Progenitor cell of endocrine pancreas (in vitro differentiated cells): ENCODE data around the gene WDFY4. TPM values are rescaled to one million over a fixed set of nuclear protein-coding genes. Genes with fewer than 3 reads are reported as not detected.

Experiments used
- DNase-seq: peaks from one replicate; pipeline ENCODE4 v3.0.0; 2021; ENCODE audit warnings: low spot score; ENCODE audit not compliant: unreplicated experiment
- H3K27ac Mint-ChIP-seq: 2 replicates; pipeline ENCODE4 v1.8.0; 2021; ENCODE audit warnings: mild to moderate bottlenecking, moderate library complexity, mixed read lengths
- H3K27me3 Mint-ChIP-seq: 2 replicates; pipeline ENCODE4 v1.8.0; 2021; ENCODE audit warnings: mixed read lengths
- H3K36me3 Mint-ChIP-seq: 2 replicates; pipeline ENCODE4 v1.8.0; 2022; ENCODE audit warnings: mixed read lengths; ENCODE audit not compliant: insufficient read depth
- H3K4me1 Mint-ChIP-seq: 2 replicates; pipeline ENCODE4 v1.8.0; 2021; ENCODE audit warnings: low read depth, mixed read lengths
- H3K4me3 Mint-ChIP-seq: 2 replicates; pipeline ENCODE4 v1.8.0; 2021; ENCODE audit warnings: low read depth, mild to moderate bottlenecking, moderate library complexity, mixed read lengths
- H3K9me3 Mint-ChIP-seq: 2 replicates; pipeline ENCODE4 v1.8.0; 2021; ENCODE audit warnings: low read depth, mixed read lengths
- CTCF ChIP-seq: fragments of 200-600 bp; sonication (generic); IDR thresholded peaks from one replicate; pipeline ENCODE4 v1.5.0; 2021; ENCODE audit warnings: antibody characterized with exemption, mild to moderate bottlenecking; ENCODE audit not compliant: unreplicated experiment
- total RNA-seq: library from RNA; stranded (reverse); gene quantifications from 2 replicates; pipeline ENCODE4 v1.2.1, GENCODE V29; 2021

The WDFY4 gene
- total RNA-seq, 1 donor from 2014 or later: 0.07 TPM

DNA sequence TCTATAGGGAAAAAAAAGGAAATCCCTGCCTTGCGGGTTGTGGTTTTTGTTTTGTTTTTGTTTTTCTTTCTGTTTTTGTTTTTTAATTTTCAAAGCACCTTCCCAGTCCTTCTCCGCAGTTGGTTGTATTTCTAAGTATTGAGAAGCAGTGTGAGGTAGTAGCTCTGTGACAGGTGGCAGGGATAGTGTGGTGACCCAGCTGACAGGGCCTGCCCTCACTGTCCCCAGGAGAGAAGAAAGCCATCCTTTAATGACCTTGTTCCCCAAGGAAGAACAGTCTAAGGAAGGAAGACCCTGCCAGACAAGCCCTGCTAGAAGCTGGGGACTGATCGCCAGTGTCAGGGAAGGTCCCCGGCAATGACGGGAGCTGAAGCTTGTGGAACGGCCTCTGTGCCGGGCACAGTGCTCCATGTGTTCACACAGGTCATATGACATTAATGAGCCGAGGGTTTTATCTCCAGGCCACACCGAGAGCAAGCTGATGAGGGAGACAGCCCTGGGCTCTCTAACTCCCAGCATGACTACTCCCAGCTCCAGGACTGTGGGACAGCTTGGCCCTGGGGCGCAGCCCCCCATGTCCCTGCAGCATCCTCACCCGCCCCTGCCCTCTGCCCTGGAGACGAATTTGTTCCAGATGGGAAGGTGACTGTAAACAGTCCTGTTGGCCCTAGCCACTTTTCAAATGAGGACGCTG, 324.0 kb downstream of the WDFY4 start:
- Mint-ChIP-seq H3K4me3 (no peak overlapping the region), H3K27ac (no peak overlapping the region), H3K27me3 (peaks cover 14% of the 10 kb centered on the region), H3K36me3 (no peaks in the 10 kb centered on the region), H3K9me3 (no peaks in the 10 kb centered on the region), H3K4me1 (no peaks in the 10 kb centered on the region)
- no peak for TF ChIP-seq CTCF
- DNase-seq: no peak

- no peak for DNase-seq
- Mint-ChIP-seq H3K27ac (no peak overlapping the region), H3K27me3 (peaks cover 19% of the 10 kb centered on the region), H3K4me3 (no peak overlapping the region), H3K36me3 (no peaks in the 10 kb centered on the region), H3K4me1 (no peaks in the 10 kb centered on the region), H3K9me3 (no peaks in the 10 kb centered on the region)
- TF ChIP-seq CTCF: no peak
Observed at GRCh38 chr10:49009199-49009979, 324.7 kb downstream of the WDFY4 start.

- Mint-ChIP-seq H3K27ac (no peak overlapping the region), H3K4me3 (no peak overlapping the region), H3K4me1 (no peaks in the 10 kb centered on the region), H3K9me3 (no peaks in the 10 kb centered on the region), H3K36me3 (no peaks in the 10 kb centered on the region), H3K27me3 (peaks cover 22% of the 10 kb centered on the region)
- TF ChIP-seq CTCF: no peak
- no peak for DNase-seq
Observed at GRCh38 chr10:49010295-49010694, 325.6 kb downstream of the WDFY4 start.

- peaks cover 22% of the 10 kb centered on the region for H3K27me3 Mint-ChIP-seq
- no peaks in the 10 kb centered on the region for H3K36me3 Mint-ChIP-seq
- no peak overlapping the region for H3K4me3 Mint-ChIP-seq
- H3K4me1 Mint-ChIP-seq: no peaks in the 10 kb centered on the region
- DNase-seq: no peak
- no peak for TF ChIP-seq CTCF
- no peak overlapping the region for H3K27ac Mint-ChIP-seq
- no peaks in the 10 kb centered on the region for H3K9me3 Mint-ChIP-seq
Observed at GRCh38 chr10:49010865-49011264, 326.2 kb downstream of the WDFY4 start.

DNA sequence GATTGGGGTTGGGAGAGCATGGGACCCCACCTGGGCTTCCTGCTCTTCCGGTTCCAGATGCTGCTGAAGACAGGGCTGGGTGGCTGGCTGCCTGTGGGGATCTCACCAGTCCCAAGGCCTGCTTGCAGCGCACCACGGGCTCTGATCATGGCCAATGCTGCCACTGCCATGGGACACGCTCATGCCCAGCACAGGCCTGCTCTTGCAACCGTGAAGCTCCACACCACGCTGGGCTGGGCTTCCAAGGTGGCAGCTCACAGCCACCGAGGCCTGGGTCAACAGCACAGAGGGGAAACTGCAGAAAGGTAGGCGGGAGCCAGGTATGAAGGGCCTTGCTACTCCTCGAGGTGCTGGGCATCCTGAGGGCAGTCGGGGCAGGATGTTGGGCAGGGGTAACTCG, 327.1 kb downstream of the WDFY4 start:
- Mint-ChIP-seq H3K4me1 (no peaks in the 10 kb centered on the region), H3K36me3 (no peaks in the 10 kb centered on the region), H3K27ac (no peak overlapping the region), H3K9me3 (no peaks in the 10 kb centered on the region), H3K4me3 (no peak overlapping the region), H3K27me3 (peaks cover 22% of the 10 kb centered on the region)
- TF ChIP-seq CTCF: no peak
- no peak for DNase-seq
